Measurements from ENCODE around the gene NHEJ1. TPM values are rescaled to one million over a fixed set of nuclear protein-coding genes. Genes with fewer than 3 reads are reported as not detected.

The NHEJ1 gene
- total and polyA plus RNA-seq, 2 donors (not counting 3 experiments of a cell fraction or from before 2014, with no cell fraction given): 12.8 to 12.9 TPM

DNA sequence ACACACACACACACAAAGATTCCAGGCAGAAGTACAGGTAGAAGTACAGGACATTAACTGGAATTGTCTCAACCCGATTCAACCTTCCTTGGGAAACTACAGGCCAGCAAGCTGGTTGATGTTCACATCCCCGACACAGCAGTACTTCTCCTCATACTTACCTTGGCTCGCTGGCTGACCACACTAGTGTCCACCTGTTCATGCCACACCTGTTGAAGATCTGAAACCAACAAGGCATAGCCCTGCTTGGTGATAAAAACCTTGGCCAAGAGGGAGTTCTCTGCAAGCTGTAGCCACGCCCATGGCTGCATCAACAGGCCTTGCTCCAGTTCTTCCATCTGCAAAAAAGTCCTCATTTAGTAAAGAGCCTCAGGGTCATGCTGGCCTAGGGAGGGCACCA lies 2.6 kb downstream of the NHEJ1 start:
- intact Hi-C loops (cut with micrococcal nuclease): loop anchor here (5.0 to 10.0 kb wide), 2 partner anchors 283 to 306 kb away; no protein-coding TSS in a partner anchor
- DNase-seq (ENCODE audit: low read depth, low spot score) (no peak), FAIRE-seq (no peak)
- Histone ChIP-seq H3K9me1 (replicated peaks; ENCODE audit: control insufficient read depth, extremely low read depth, insufficient read depth, low read length) (no peaks in the 10 kb centered on the region), H3K79me2 (ENCODE audit: control insufficient read depth, insufficient read depth, low read length) (no peaks in the 10 kb centered on the region), H3K4me1 (ENCODE audit: control insufficient read depth, extremely low read depth, insufficient read depth, low read length) (peaks cover 10% of the 10 kb centered on the region), H3K9ac (replicated peaks; ENCODE audit: extremely low read depth, insufficient read depth, low read length) (no peak overlapping the region), H4K20me1 (replicated peaks; ENCODE audit: control insufficient read depth, extremely low read depth, insufficient read depth, low read length) (no peaks in the 10 kb centered on the region), H3K9me3 (replicated peaks; ENCODE audit: control insufficient read depth, insufficient read depth, low read length) (no peaks in the 10 kb centered on the region), H3K4me2 (ENCODE audit: insufficient read depth, low read length) (no peak overlapping the region), H3K27me3 (ENCODE audit: control insufficient read depth in 2 of 2, insufficient read depth in 2 of 2, low read length in 2 of 2) (no peaks in the 10 kb centered on the region), H3K36me3 (ENCODE audit: control insufficient read depth in 2 of 2, extremely low read depth in 1 of 2, insufficient read depth in 2 of 2, low read length in 2 of 2) (peaks cover 2 to 3% of the 10 kb centered on the region in 2 experiments), H3K4me3 (replicated peaks in 1 of 3; ENCODE audit: insufficient read depth in 1 of 3, low read depth in 1 of 3, low read length in 3 of 3) (no peak overlapping the region), H3K27ac (ENCODE audit: insufficient read depth, low read depth, low read length) (no peak overlapping the region), H2AFZ (ENCODE audit: low read depth, low read length) (no peak overlapping the region)
- ChIA-PET CTCF (interaction anchor here (1.4 to 12.9 kb wide), 7 partner anchors 53 to 176 kb away, joined by 5 to 418 read pairs (median 26); no protein-coding TSS in a partner anchor), POLR2A (no interaction called here)
- dilution Hi-C loops (cut with MboI; ENCODE audit: extremely low pct_ligation_motif_present, low sequenced_read_pairs): no loop called here
- TF ChIP-seq GATA2 (IDR thresholded peaks at IDR 0.05; ENCODE audit: insufficient read depth, insufficient read length, low read depth, low read length): no peak
- TF ChIP-seq POLR2A (IDR thresholded peaks at IDR 0.05; ENCODE audit: low read depth, low read length): no peak
- TF ChIP-seq, protein P1, sequence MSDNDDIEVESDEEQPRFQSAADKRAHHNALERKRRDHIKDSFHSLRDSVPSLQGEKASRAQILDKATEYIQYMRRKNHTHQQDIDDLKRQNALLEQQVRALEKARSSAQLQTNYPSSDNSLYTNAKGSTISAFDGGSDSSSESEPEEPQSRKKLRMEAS (IDR thresholded peaks at IDR 0.05; ENCODE audit: insufficient read depth, insufficient read length): no peak
- TF ChIP-seq, protein P2, sequence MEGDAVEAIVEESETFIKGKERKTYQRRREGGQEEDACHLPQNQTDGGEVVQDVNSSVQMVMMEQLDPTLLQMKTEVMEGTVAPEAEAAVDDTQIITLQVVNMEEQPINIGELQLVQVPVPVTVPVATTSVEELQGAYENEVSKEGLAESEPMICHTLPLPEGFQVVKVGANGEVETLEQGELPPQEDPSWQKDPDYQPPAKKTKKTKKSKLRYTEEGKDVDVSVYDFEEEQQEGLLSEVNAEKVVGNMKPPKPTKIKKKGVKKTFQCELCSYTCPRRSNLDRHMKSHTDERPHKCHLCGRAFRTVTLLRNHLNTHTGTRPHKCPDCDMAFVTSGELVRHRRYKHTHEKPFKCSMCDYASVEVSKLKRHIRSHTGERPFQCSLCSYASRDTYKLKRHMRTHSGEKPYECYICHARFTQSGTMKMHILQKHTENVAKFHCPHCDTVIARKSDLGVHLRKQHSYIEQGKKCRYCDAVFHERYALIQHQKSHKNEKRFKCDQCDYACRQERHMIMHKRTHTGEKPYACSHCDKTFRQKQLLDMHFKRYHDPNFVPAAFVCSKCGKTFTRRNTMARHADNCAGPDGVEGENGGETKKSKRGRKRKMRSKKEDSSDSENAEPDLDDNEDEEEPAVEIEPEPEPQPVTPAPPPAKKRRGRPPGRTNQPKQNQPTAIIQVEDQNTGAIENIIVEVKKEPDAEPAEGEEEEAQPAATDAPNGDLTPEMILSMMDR (IDR thresholded peaks at IDR 0.05; ENCODE audit: extremely low read depth in 1 of 2, insufficient read depth in 1 of 2, low read depth in 1 of 2, low read length in 2 of 2): no peak
- no TSS peak for BruUV-seq (replicated peaks)

DNA sequence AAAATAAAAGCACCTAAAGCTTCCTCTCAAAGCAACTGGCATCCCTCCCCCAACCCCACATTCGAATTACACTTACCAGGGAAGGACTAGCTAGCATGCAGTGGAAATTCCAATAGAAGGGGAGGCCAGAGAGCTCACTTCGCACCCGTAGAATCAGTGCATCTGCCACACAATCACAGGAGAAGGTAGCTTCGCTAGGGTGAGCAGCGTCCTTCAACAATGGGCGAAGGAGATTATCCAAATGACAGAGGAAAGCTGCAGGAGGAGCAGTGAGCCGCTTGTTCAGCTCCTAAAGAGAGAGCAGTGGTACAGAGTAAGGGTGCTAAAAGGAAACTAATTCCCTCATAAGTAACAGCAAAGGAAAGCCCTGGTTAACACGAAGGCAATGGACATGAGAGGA lies 3.2 kb downstream of the NHEJ1 start:
- TF ChIP-seq, protein P2 (IDR thresholded peaks at IDR 0.05; ENCODE audit: extremely low read depth in 1 of 2, insufficient read depth in 1 of 2, low read depth in 1 of 2, low read length in 2 of 2): no peak
- no peak for TF ChIP-seq FOS (IDR thresholded peaks at IDR 0.05; ENCODE audit: borderline replicate concordance, insufficient read depth, low read length)
- TF ChIP-seq EZH2 (IDR thresholded peaks at IDR 0.05; ENCODE audit: borderline replicate concordance, low read depth, low read length, severe bottlenecking): no peak
- TF ChIP-seq GATA2 (IDR thresholded peaks at IDR 0.05; ENCODE audit: insufficient read depth, insufficient read length, low read depth, low read length): no peak
- no peak for TF ChIP-seq POLR2A (IDR thresholded peaks at IDR 0.05; ENCODE audit: low read depth, low read length)
- ChIA-PET POLR2A (interaction anchor here (0.6 kb wide), 1 partner anchor 54 kb away, joined by 3 read pairs; no protein-coding TSS in a partner anchor), CTCF (interaction anchor here (1.1 to 12.9 kb wide), 9 partner anchors 38 to 281 kb away, joined by 6 to 418 read pairs (median 26); partner anchors contain the start of genes CFAP65 and IHH)
- H3K4me1 ChIP-seq (ENCODE audit: control insufficient read depth, extremely low read depth, insufficient read depth, low read length): peaks cover 10% of the 10 kb centered on the region
- no peaks in the 10 kb centered on the region for H3K9me1 ChIP-seq (replicated peaks; ENCODE audit: control insufficient read depth, extremely low read depth, insufficient read depth, low read length)
- H3K9ac ChIP-seq (replicated peaks; ENCODE audit: extremely low read depth, insufficient read depth, low read length): no peak overlapping the region
- FAIRE-seq (no peak), DNase-seq (ENCODE audit: low read depth, low spot score) (no peak)
- H2AFZ ChIP-seq (ENCODE audit: low read depth, low read length): no peak overlapping the region
- no peaks in the 10 kb centered on the region for H3K79me2 ChIP-seq (ENCODE audit: control insufficient read depth, insufficient read depth, low read length)
- intact Hi-C loops (cut with micrococcal nuclease) (loop anchor here (5.0 to 10.0 kb wide), 2 partner anchors 283 to 305 kb away; no protein-coding TSS in a partner anchor), dilution Hi-C loops (cut with MboI; ENCODE audit: extremely low pct_ligation_motif_present, low sequenced_read_pairs) (no loop called here)
- no peaks in the 10 kb centered on the region for H4K20me1 ChIP-seq (replicated peaks; ENCODE audit: control insufficient read depth, extremely low read depth, insufficient read depth, low read length)
- H3K27ac ChIP-seq (ENCODE audit: insufficient read depth, low read depth, low read length): no peak overlapping the region
- no TSS peak for BruUV-seq (replicated peaks)
- H3K27me3 ChIP-seq (ENCODE audit: control insufficient read depth in 2 of 2, insufficient read depth in 2 of 2, low read length in 2 of 2): no peaks in the 10 kb centered on the region
- H3K9me3 ChIP-seq (replicated peaks; ENCODE audit: control insufficient read depth, insufficient read depth, low read length): no peaks in the 10 kb centered on the region
- H3K36me3 ChIP-seq (ENCODE audit: control insufficient read depth in 2 of 2, extremely low read depth in 1 of 2, insufficient read depth in 2 of 2, low read length in 2 of 2): peaks cover 2 to 3% of the 10 kb centered on the region in 2 experiments
- H3K4me2 ChIP-seq (ENCODE audit: insufficient read depth, low read length): no peak overlapping the region
- H3K4me3 ChIP-seq (replicated peaks in 1 of 3; ENCODE audit: insufficient read depth in 1 of 3, low read depth in 1 of 3, low read length in 3 of 3): no peak overlapping the region
